HG02610 (cell line): Measurements from ENCODE around the gene FAM124B.
"Not testable (repeated sequence)": the region's sequence is repeated elsewhere in the genome, so short reads cannot be mapped to it uniquely, and the experiment has no call there.

Experiments used
- ATAC-seq: cut with Tn5 transposase; IDR thresholded peaks from one replicate; pipeline ENCODE4 v1.9.1; 2021; ENCODE audit warnings: mild to moderate bottlenecking, moderate library complexity; ENCODE audit not compliant: unreplicated experiment

The FAM124B gene

GRCh38 chr2:224416656-224417360 lies 14.9 kb upstream of the FAM124B start:
- no peak for ATAC-seq

GRCh38 chr2:224413381-224413780 lies 11.5 kb upstream of the FAM124B start:
- ATAC-seq = no peak

GRCh38 chr2:224412141-224413015 lies 10.5 kb upstream of the FAM124B start:
- ATAC-seq = no peak

GRCh38 chr2:224410946-224411561 lies 9.1 kb upstream of the FAM124B start:
- ATAC-seq = no peak

DNA sequence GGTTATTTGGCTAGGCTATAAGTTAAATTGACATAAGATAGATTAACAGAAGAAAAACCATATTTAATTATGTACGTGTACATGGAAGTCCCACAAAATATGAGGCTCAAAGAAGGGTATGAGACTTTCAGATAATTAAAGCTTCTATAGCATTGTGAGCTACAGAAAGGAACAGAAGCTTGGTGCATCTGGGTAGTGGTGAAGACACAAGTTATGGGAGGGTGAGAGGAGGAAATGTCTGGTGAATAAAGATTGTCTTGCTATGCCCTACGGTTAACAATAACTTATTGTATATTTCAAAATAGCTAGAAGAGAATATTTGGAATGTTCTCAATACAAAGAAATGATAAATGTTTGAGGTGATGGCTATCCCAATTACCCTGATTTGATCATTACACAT lies 6.8 kb upstream of the FAM124B start:
- no peak for ATAC-seq

GRCh38 chr2:224407241-224407701 lies 5.4 kb upstream of the FAM124B start:
- no peak for ATAC-seq

DNA sequence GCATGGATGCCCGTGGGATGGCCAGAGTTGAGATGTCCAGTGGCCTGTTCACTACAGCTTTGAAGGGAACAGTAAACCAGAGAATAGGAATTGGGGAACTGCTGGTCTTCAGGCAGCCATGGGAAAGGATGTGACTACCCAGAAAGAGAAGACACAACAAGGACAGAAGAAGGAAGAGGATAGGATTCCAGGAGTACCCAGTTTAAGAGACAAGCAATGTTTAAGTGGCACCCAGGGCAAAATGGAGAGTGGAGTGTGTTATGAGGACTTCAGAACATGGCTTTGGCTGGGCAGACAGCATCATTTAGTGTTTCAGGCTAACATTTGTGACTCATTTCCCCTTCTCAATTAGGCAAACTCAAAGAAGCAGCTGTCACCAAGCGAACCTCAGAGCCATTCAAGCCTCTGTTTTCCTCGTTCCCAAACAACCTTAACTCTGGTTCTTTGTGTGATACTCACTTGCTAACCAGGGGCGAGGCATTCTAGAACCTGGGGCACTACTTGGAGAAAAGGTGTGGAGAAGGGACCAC lies 4.0 kb upstream of the FAM124B start:
- no peak for ATAC-seq

DNA sequence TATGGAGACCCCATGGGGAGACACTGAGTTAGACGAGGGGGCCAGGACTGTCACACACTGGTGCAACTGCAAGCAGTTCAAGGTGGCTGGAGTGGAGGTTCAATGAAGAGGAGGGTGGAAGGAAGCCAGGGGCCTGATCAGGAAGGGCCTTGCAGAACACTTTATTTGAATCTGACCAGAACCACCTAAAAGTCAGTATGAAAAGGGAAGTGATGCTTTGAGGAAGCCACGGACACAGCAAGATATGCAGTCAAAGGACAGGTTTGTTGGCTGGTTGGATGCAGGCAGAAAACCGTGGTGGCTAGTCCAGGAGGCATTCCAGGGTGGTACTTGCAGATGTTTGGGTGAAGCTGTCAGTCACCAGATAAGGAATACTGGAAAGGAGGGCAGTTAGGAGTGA lies 3.5 kb upstream of the FAM124B start:
- peak; percentile 44 for ATAC-seq

GRCh38 chr2:224404796-224405195 lies 2.9 kb upstream of the FAM124B start:
- ATAC-seq = no peak

DNA sequence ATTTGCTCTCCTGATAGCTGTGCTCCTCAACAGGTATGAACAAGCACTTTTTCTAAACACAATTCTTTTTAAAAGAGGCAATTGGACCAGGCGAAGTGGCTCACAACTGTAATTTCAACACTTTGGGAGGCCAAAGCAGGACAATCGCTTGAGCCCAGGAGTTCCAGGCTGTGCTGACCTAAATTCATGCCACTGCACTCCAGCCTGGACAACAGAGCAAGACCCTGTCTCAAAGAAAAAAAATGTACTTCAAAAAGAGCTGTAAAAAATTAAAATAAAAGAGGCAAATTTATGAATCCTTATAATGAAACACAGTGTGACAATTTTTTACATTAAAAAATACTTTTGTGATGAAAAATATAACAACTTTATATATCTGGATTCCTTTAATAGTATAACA lies 1.8 kb upstream of the FAM124B start:
- no peak for ATAC-seq

- no peak for ATAC-seq
These were observed 848 bp downstream of the FAM124B start for GRCh38 chr2:224400886-224401632.

DNA sequence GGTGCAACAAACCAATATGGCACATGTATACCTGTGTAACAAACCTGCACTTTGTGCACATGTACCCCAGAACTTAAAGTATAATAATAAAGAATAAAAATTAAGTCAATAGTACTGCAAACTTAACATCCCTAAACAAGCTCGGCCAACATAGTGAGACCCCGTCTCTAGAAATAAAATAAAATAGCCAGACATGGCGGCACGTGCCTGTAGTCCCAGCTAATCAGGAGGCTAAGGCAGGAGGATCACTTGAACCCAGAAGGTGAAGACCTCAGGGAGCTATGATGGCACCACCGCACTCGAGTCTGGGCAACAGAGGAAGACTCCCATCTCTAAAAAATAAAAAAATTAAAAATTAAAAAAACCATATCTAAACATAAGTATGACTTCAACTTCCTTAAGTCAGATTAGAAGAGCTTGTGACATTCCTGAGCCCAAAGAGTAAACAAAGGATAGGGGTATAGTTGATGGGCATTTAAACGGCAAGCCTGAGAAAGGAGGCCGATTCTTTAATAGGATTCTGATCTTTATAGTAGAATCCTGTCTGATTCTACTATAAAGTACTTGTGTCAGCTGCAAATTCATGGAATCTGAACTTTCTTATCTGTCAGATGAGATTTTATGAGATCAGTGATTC lies 1.6 kb downstream of the FAM124B start:
- no peak for ATAC-seq

DNA sequence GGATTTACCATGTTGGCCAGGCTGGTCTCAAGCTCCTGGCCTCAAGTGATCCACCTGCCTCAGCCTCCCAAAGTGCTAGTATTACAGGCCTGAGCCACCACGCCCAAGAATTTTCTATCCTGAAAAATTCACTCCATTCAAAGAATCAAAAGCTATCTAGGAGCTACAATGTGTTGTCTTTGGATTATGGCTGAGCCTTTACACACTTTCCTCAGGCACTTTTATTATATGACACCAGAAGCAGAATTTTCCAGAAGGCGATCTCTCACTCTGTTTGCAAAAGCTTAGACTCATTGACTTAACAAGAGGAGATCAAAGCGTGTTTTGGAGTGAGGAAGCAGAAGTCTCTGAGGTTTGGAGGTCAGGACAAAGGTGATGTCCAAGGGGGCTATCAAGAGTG lies 3.6 kb downstream of the FAM124B start:
- no peak for ATAC-seq

DNA sequence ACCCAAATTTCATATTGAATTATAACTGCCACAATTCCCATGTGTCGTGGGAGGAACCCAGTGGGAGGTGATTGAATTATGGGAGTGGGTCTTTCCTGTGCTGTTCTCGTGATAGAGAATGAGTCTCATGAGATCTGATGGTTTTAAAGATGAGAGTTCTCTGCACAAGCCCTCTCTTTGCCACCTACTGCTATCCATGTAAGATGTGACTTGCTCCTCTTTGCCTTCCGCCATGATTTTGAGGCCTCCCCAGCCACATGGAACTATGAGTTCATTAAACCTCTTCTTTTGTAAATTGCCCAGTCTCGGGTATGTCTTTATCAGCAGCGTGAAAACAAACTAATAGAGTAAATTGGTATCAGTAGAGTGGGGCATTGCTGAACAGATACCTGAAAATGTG lies 4.8 kb downstream of the FAM124B start:
- ATAC-seq = not testable (repeated sequence)

DNA sequence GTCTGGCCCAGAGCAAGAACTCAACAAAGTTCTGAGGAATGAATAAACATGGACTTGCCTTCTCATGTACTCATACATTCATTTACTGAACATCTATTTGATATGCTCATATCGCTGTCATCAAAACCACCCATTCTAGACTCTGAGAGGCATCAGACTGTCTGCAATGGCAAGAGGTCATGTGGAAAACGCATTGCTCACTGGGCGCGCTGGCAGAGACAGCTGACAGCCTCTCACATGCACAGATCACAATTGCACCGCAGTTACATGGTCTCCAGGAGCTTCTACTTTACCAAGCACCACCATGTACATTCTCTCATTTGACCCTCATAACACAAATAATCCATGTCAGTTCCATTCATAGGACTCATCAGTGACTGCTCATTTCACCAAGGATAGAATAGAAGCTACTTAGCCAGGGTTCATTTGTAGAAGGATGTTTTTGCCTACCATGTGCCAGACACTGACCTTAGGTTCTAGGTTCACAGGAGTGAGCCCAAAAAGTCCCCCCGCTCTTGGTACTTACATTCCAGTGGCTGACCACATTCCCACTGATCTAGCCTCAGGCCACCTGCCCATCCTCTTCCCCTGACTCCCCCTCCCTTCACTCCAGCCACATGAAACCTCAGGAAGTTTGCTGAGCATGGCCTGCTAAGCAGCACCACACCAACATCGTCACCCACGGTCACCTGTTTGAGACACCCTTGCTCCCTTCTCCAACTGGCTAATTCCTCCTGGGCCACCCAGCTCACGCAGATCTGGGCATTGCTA lies 6.1 kb downstream of the FAM124B start:
- ATAC-seq = no peak

GRCh38 chr2:224393157-224393872 lies 8.6 kb downstream of the FAM124B start:
- ATAC-seq = no peak

- ATAC-seq = no peak
These were observed 9.4 kb downstream of the FAM124B start for GRCh38 chr2:224392545-224392944.

- ATAC-seq = no peak
These were observed 12.6 kb downstream of the FAM124B start for GRCh38 chr2:224389317-224389716.

DNA sequence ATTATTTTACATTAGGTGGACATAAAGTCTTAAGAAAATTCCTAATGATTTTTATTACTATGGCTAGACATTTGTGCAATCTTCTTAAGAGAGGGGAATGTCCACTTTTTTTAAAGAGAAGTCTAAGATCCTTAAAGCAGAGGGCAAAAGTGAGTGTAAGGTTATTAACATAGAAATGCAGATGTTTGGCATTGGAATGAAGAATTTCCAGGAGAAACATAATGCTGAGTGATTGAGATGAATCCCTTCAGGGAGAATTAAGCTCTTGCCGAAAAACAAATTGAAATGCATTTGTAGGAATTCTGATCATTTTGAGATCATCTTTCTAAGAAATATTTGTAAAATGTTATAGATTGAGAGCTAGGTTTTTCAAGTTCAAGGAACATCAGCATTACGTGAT lies 15.0 kb downstream of the FAM124B start:
- ATAC-seq = no peak
